Kidney capillary endothelial cell (primary cell): ENCODE results near the gene CFLAR.
A peak's percentile ranks its signal among the peaks of the same experiment; 100 is the strongest.
"Not testable (repeated sequence)": the region's sequence is repeated elsewhere in the genome, so short reads cannot be mapped to it uniquely, and the experiment has no call there.

Experiments
- DNase-seq: peaks from one replicate; pipeline ENCODE4 v3.0.0-alpha.2; 2018; ENCODE audit warnings: low spot score

Gene CFLAR

DNA sequence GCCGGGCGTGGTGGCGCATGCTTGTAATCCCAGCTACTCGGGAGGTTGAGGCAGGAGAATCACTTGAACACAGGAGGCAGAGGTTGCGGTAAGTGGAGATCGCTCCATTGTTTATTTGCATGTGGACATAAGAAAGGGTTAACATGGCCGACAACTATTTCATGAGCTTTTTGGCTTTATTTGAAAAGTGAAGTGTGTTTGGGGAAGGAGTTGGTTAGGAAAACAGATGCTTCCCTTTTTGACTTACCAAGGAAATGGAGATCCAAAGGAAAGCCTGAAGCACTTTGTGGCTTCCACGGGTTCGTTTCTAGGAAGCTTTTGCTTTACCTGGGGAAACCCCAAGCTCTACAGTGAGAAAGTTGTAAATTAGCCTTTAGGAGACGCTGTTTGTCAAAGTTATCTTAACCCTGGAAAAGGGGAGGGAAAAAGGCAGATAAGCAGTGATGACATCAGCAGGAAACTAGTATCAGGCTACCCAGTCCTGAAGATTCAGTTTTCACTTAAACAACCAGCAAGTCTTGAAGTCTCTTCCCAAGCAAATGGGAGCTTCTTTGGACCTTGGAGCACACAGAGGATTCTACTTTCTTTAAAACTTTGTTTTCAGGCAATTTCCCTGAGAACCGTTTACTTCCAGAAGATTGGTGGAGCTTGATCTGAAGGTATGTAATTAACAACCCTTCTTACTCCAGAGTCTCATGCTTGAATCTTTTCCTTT lies 66.8 kb downstream of the CFLAR start, which contains the start of gene CASP10:
TSS of gene CASP10 (plus strand) at position 492 of the 715 bp plus-strand sequence. CDS start 2,637 bp downstream, outside the sequence.
- DNase-seq: peak; percentile 78

DNA sequence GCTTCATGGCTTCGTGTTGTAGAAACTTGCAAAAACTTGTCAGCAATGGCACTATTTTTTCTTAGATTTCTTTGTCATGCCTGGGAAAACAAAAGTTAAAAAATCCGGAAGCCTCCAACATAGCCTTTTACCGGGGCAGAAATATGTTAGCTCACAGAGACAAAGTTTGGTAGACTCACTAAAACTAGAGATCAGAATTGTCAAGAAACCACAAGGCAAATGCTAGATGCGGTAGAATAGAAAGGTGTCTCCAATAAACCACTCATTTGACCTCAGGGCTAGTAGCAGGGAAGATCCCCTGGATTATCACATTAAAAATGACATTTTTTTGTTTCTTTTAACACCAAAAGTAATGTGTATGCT lies 67.4 kb downstream of the CFLAR start:
- DNase-seq: no peak

DNA sequence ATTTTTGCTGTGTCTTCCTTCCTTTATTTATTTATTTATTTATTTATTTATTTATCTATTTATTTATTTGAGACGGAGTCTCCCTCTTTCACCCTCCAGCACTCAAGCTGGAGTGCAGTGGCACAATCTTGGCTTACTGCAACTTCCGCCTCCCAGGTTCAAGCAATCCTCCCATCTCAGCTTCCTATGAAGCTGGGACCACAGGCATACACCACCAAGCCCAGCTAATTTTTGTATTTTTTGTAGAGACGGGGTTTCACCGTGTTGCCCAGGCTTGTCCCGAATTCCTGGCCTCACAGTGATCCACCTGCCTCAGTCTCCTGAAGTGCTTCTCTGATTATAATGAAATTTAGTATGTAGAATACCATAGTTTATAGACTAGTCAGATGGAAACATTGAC lies 67.9 kb downstream of the CFLAR start:
- not testable (repeated sequence) for DNase-seq

DNA sequence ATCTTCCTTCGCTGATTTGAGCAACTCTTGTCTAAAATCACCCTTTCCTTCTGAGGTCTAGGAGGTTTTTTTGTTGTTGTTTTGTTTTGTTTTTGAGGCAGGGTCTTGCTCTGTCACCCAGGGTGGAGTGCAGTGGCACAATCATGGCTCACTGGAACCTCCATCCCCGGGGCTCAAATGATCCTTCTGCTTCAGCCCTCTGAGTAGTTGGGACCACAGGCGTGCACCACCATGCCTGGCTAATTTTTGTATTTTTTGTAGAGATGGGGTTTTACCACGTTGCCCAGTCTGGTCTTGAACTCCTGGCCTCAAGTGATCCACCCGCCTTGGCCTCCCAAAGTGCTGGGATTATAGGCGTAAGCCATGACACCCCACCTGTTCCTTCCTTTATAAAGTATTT lies 68.3 kb downstream of the CFLAR start:
- DNase-seq: not testable (repeated sequence)

DNA sequence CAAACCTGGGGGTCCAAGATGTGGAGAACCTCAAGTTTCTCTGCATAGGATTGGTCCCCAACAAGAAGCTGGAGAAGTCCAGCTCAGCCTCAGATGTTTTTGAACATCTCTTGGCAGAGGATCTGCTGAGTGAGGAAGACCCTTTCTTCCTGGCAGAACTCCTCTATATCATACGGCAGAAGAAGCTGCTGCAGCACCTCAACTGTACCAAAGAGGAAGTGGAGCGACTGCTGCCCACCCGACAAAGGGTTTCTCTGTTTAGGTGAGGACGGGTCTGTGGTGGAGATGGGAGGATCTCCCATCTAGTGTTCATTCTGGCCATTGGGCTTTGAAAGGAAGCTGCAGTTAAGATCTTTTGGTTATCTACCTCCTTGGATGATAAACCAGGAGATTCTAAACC lies 69.9 kb downstream of the CFLAR start:
- DNase-seq: no peak

DNA sequence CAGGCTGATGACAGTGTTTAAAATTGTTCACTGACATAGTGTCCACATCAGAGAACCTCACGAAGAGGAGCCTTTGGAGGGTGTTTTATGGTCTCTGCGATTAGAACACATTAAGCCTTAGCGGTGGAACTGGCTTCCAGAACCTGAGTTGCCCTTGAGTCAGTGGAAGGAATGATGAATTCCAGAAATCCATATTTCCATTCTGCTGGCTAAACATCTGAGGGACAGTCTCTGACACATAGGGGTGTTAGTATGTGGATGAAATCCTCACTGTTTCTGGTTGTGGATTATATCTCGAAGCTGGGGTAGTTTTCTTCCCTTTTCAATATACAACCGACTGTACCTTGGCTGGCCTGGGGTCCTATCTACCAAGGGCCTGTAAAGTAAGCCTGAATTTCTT lies 71.0 kb downstream of the CFLAR start:
- no peak for DNase-seq

DNA sequence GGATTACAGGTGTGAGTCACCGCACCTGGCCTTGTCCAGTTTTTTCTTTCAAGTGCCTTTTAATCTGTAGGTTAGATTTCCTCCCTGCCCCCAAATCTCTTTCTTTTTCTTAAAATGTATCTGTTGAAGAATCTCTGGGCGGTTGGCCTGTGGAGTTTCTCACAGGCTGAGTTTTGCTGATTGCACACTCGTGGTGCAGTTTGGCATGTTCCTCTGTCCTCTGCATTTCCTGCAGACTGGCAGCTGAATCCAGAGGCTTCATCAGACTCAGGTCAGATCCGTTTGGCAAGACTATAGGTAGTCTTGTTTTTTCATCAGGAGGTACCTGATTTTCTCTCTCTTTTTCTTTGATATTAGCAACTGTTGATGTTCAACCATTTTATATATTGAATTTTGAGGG lies 72.5 kb downstream of the CFLAR start:
- no peak for DNase-seq

DNA sequence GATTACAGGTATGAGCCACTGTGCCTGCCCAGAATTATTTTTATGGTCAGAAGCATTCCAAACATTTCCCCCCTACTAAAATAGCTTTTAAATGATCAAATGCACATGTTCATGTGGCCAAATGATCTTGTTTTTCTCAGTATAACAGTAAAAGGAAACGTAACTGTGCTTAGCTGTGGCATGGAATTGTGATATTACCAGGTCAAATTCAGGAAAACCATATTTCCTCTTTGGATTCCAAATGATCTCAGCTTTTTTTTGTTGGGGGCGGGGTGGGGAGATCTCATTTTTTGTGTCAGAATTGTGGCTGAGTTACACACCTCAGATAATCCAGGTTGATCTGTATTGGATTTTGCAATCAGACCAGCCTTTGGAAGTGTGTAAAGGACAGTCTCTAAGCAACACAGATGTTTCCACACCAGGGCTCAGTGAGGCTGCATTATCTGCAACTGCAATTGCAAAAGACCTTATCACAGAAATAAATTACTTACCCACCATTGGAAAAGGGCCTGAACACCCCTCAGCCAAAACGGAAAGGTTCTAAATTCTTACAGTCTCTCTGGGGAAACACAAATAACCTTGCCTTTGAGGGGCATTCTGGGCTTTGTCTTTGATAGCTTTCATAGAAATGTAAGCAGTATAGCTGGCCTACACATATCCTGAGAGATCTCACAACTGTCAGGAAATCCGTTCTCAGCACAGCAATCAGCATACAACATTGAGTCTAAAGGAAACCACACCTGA lies 75.3 kb downstream of the CFLAR start:
- DNase-seq: peak; percentile 51

DNA sequence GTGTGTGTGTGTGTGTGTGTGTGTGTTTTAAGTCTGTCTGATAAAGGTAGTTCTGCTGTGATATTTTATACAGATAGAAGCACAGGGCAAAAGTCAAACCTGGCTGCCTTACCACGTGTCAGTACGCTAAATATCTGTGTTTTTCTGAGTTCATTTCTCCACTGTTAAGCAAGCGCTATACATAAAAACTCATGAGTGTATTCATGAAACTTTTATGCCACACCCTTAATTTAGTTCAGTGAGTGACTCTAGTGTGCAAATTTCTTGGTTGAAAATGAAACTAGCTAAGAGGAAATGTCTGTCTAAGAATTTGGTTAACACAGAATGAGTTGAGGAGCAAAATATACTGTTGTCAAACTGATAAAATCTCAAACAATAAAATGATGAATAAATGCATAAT lies 78.1 kb downstream of the CFLAR start:
- no peak for DNase-seq

DNA sequence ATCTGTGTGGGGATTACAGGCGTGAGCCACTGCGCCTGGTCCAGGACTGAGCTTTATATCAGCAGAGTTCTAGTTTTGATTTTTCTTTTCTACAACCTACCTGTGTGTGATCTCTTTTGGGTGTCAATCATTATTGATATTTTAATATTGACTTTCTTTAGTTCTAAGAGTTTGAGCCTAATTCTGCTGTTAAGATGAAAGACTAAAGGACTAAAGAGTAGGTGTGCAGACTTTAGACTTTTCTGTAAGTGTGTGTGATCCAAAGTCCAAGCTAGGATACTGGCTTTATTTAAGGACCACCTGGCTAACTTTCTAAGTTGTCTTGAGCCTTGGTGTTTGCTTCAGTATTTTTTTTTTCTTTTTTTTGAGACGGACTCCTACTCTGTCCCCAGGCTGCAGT lies 79.4 kb downstream of the CFLAR start:
- DNase-seq: no peak

DNA sequence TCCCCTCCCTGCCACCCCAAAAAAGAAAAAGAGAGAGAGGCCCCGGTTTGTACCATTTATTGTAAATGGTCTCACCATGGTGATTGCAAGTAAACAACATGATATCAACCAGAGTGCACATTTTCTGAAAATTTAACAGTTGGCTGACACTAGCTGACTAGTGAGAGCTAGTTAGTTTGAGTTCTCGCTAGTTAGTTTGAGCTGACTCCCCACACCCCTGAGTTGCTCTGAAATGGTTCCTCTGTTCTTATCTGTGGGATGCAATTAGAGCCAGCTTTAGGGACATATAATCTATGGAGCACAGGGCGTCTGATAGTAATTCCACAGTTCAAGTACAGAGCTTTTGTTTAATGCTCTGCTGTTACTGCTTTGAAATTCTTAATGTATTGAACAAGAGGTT lies 80.0 kb downstream of the CFLAR start:
- no peak for DNase-seq

DNA sequence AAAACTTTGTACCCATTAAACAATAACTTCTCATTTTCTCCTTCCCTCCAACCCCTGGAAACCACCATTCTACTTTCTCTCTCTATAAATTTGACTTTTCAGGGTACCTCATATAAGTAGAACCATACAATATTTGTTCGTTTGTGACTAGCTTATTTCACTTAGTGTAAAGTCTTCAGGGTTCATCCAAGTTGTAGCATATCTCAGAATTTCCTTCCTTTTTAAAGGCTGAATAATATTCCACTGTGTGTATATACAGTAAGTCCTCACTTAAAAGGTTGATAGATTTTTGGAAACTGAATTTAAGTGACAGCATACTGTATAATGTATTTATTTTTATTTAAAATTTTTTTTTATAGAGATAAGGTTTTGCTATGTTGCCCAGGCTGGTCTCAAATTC lies 80.8 kb downstream of the CFLAR start:
- no peak for DNase-seq

DNA sequence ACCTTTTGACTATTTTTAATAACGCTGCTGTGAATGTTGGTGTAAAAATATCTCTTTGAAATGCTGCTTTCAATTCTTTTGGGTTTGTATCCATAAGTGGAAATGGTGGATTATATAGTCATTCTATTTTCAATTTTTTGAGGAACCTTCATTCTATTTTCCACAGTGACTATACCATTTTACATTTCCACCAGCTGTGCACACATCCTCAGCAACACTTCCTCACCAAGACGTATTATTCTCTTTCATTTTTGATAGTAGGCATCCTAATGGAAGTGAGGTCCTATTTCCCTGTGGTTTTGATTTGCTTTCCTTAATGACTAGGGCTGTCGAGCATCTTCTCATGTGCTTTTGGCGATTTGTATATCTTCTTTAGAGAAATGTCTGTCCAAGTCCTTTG lies 81.8 kb downstream of the CFLAR start:
- DNase-seq: no peak

DNA sequence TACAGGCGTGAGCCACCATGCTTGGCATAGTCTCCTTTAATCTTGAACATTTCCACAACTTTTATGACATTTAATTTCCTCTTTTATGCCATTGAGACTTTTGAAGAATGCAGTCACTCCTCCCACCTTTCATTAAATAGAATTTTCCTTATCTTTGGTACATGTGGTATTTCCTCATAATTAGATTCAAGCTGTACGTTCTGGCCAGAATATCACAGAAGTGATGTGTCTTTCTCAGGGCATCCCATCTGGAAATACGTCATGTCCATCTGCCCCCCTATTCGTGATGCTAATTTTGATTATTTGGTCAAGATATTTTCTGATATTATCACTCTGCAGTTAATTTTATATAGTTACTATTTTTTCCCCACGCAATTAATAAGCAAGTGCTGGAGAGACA lies 83.9 kb downstream of the CFLAR start:
- DNase-seq: no peak

DNA sequence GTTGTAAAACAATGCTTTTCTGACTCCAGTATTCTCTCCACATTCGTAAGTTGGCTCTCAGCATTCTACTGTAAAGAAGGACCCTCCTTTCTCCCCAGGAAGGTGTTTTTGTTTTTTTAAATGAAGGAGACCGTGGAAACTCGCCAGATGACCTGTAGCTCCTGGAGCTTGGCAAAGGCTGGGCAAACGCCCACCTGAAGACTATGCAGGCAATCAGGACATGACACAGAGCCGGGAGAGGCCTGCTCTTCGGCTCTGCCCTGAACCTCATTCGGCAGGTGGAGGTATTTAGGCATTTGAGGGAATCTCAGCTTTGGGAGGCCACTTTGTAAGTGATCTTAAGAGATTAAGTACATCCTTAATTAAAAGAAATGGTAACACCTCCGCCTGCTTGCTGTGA lies 84.4 kb downstream of the CFLAR start:
- DNase-seq: no peak

DNA sequence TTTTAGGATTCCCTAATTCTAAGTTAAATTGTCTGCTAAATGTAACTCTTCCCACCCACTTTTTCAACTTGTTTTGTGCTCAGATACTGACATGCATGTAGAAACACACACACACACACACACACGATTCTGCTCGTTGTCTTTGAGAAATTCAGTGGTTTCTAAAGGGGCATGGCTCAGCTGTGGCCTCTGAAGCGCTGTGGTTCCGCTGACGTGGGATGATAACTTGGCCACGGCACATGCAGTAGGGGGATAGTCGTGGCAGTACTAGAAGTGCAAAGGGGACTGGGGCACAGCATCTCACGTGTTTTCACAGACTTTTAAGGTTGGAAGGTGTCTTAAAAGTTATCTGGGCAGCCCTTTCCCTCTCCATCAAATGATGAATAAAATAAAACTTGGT lies 85.4 kb downstream of the CFLAR start:
- no peak for DNase-seq

DNA sequence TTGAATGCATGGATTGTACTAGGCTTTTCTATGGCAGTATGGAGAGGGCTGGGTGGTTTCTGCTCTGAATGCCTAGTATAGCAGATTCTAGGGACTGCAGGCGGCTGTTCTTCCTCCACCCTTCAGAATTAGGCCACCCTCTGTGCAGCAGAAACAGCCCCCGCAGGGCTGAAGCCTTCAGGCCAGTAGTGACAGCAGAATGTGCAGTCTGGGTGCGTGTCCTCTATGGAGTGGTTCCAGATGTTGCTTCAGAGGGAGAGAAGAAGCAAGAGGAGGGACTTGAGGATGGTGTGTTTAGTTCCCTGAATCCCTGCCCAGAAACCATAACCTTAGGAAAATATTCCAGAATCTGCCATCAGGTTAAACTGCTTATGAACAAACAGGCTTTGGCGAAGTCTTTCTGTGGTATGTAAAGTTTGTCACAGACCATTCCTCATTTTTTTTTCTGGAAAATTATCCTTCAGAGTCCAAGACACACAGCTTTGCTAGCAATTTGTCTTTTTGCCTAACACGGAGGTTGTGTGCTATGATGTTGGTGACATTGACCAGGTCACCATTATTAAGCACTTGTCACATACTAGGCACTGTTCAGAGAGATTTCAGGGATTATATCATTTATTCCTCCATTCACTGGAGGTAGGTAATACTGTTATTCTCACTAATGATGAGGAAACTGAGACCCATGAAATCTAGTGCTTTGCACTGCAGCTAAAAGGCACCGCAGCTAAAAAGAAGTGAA lies 88.1 kb downstream of the CFLAR start:
- no peak for DNase-seq

DNA sequence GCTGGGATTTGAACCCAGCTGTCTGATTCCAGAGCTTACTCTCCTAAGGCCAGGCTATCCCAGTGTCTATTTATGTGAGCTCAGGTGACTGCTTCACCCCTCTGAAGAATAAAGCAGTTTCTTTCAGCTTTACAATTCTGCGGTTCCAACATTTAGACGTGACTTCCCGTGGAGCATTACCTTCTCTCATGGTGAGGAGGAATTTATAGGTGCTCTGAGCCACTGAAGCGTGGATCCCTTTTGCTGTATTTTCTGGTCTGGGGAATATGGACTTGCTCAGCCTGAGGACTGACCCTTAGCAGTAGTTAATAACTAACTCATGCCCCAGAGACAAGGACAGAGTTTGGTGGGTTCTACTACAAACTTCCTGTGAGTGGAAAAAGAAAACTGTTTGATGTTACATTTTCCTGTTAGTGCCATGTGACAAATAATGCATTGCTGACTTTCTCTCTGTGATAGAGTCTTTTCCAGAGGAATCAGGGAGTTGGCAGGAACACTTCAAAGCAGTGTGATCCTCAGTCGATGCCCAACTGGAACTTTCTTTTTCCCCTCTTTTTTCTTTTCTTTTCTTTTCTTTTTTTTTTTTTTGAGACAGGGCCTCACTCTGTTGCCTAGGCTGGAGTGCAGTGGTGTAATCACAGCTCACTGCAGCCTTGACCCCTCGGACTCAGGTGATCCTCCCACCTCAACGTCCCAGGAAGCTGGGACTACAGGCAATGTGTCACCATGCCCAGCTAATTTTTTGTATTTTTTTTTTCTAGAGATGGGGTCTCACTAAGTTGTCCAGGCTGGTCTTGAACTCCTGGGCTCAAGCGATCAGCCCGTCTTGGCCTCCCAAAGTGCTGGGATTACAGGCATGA lies 88.9 kb downstream of the CFLAR start:
- no peak for DNase-seq

DNA sequence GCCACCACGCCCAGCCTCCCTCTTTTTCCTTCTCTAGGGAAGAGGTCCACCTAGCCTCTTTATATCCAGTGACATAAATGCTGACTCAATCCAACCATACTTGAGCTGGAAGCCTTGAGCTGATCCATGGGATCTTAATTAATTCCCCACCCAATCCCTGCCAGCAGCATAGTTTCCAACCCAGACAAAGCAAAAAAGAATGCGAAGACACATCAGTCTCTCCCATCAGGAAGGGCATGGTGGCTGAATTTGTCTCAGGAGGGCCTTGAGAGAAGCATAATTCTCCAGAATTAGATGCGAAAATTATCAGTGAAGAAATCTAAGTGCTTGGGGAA lies 89.5 kb downstream of the CFLAR start:
- DNase-seq: no peak

DNA sequence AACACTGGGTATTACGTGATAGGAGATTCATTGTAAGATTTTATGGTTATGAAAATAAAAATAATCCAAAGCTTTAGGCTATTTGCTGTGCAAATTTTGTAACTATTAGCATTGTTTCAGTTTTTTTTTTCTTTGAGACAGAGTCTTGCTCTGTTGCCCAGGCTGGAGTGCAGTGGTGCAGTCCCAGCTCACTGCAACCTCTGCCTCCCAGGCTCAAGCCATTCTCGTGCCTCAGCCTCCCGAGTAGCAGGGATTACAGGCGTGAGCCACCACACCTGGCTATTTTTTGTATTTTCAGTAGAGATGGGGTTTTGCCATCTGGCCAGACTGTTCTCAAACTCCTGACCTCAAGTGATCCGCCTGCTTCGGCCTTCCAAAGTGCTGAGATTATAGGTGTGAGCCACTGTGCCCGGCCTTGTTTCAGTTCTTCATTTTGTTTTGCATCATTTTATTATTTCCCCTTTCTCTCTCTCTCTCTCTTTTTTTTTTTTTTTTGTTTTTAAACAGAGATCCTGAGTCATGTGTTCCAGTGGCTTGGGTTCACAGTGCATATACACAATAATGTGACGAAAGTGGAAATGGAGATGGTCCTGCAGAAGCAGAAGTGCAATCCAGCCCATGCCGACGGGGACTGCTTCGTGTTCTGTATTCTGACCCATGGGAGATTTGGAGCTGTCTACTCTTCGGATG lies 92.7 kb downstream of the CFLAR start:
- DNase-seq: no peak

DNA sequence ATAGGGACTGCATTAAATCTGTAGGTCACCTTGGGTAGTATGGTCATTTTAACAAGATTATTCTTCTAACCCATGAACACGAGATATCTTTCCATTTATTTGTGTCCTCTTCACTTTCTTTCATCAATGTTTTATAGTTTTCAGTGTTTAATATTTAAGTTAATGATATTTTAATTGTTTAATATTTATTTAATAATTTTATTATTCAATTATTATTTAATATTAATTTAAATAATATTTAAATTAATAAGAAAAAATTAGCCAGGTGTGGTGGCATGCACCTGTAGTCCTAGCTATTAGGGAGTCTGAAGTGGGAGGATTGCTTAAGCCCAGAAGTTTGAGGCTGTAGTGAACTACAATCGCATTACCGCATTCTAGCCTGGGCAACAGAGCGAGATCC lies 100.0 kb downstream of the CFLAR start:
- DNase-seq: no peak

DNA sequence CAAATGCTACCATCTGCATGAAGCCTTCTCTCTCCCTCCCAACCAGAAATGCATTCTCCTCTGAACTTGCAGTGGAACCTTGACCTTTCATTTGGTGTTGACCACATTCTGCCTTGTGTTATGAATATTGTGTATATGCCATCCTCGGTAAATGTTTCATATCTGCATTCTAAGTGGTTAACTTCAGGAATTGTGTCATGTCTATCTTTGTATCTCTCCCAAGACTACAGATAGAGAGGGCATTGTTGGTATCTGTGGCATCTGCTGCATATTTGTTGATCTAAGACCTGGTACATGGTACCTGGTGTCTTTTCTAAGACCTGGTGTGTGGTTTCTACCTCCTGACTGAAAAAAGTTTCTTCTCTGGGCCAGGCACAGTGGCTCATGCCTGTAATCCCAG lies 101.0 kb downstream of the CFLAR start:
- no peak for DNase-seq
